Mesodermal cell (in vitro differentiated cells): ENCODE measurements around the gene ZNF710.
"Not testable (repeated sequence)": the region's sequence is repeated elsewhere in the genome, so short reads cannot be mapped to it uniquely, and the experiment has no call there.

Experiments used
- H3K27ac ChIP-seq: 2 replicates; pipeline ENCODE4 v1.7.0; 2013; ENCODE audit warnings: mild to moderate bottlenecking, low read depth, low read length, moderate library complexity; ENCODE audit not compliant: severe bottlenecking
- H3K36me3 ChIP-seq: 2 replicates; pipeline ENCODE4 v1.7.1; 2013; ENCODE audit warnings: mild to moderate bottlenecking, low read length, moderate library complexity; ENCODE audit not compliant: control insufficient read depth, insufficient read depth
- H3K4me1 ChIP-seq: one replicate; pipeline ENCODE4 v1.7.1; 2013; ENCODE audit warnings: mild to moderate bottlenecking, low read length; ENCODE audit not compliant: insufficient read depth, control insufficient read depth, poor library complexity, severe bottlenecking
- H3K4me3 ChIP-seq: 2 replicates; pipeline ENCODE4 v1.7.0; 2013; ENCODE audit warnings: low read length, control low read depth, mild to moderate bottlenecking; ENCODE audit not compliant: insufficient read depth, poor library complexity, severe bottlenecking; ENCODE audit errors: extremely low read depth
- H3K9me3 ChIP-seq: 2 replicates; pipeline ENCODE4 v1.7.1; 2013; ENCODE audit warnings: mild to moderate bottlenecking, low read length, moderate library complexity; ENCODE audit not compliant: control insufficient read depth
- WGBS, 2 experiments: methylation state at CpG; one replicate each; pipeline ENCODE4 v1.1.5; 2013; ENCODE audit warnings: missing lambda C conversion rate in 2 of 2; ENCODE audit not compliant: insufficient coverage in 2 of 2; 5-methylcytosine and 5-hydroxymethylcytosine counted together

ZNF710 gene

DNA sequence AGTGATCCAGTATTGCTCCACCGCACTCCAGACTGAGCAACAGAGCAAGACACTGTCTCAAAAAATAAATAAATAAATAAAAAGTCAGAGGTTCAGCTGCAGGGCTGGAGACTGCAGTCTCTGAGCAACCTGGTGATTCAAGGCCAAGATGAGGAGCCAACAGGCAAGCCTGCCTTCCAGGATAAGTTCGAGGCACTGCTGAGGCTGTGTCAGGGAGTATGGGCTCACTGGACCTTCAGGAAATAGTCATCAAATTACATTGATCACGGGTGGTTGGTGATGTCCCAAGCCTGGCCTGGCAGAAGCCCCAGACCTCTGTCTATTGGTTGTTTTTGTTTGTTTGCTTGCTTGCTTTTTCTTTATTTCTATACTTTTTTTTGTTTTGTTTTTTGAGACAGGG is 59.7 kb downstream of the ZNF710 start:
- WGBS, 2 experiments = 78 to 92% methylated on average over 2 of the region's 3 CpGs
- H3K4me1 ChIP-seq = peaks cover 61% of the 10 kb centered on the region
- no peaks in the 10 kb centered on the region for H3K36me3 ChIP-seq
- H3K9me3 ChIP-seq = no peaks in the 10 kb centered on the region
- H3K4me3 ChIP-seq = no peak overlapping the region
- H3K27ac ChIP-seq = no peak overlapping the region

GRCh38 chr15:90062023-90062442 is 60.9 kb downstream of the ZNF710 start:
- H3K9me3 ChIP-seq = no peaks in the 10 kb centered on the region
- peak overlapping the region; percentile 66 for H3K27ac ChIP-seq
- no peak overlapping the region for H3K4me3 ChIP-seq
- peaks cover 62% of the 10 kb centered on the region for H3K4me1 ChIP-seq
- peaks cover 1% of the 10 kb centered on the region for H3K36me3 ChIP-seq
- 19 to 36% methylated on average over 6 to 7 of the region's 8 CpGs for WGBS, 2 experiments

DNA sequence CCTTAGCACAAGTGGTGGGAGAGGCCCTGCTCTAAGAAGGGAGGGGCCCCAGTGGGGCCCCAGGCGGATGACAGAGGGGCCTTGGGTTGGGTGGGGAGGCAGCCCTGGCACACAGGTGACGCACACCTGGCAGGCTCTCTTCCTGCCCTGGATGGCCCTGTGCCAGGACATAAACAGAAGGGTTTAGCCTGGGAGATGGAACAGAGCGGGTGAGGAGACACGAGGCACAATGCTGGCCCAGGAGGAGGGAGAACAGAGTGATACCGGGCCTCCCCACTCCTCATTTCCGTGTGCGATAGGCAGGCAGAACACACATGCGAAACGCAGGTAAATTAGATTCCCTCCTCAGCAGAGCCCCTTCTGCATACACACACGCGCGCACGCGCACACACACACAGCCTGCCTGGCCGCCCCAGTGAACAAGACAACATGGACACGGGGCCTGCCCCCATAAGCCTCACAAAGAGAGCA is 61.4 kb downstream of the ZNF710 start:
- H3K27ac ChIP-seq = peak overlapping the region; percentile 55

GRCh38 chr15:90062973-90063769 is 62.0 kb downstream of the ZNF710 start:
- peaks cover 62% of the 10 kb centered on the region for H3K4me1 ChIP-seq
- peak overlapping the region; percentile 43 for H3K27ac ChIP-seq
- H3K4me3 ChIP-seq = no peak overlapping the region
- peaks cover 12% of the 10 kb centered on the region for H3K36me3 ChIP-seq
- 71 to 77% methylated on average over 13 to 17 of the region's 20 CpGs for WGBS, 2 experiments
- no peaks in the 10 kb centered on the region for H3K9me3 ChIP-seq

More for the DNA sequence above, 61.4 kb downstream of the ZNF710 start:
- H3K9me3 ChIP-seq = no peaks in the 10 kb centered on the region
- WGBS, 2 experiments = 76 to 78% methylated on average over 12 to 16 of the region's 16 CpGs
- no peak overlapping the region for H3K4me3 ChIP-seq
- H3K4me1 ChIP-seq = peaks cover 62% of the 10 kb centered on the region
- H3K36me3 ChIP-seq = peaks cover 6% of the 10 kb centered on the region

- 76 to 80% methylated on average over 7 of the region's 11 CpGs for WGBS, 2 experiments
- H3K27ac ChIP-seq = peak overlapping the region; percentile 16
- H3K4me3 ChIP-seq = no peak overlapping the region
Measured at GRCh38 chr15:90063770-90064247, 62.7 kb downstream of the ZNF710 start.

DNA sequence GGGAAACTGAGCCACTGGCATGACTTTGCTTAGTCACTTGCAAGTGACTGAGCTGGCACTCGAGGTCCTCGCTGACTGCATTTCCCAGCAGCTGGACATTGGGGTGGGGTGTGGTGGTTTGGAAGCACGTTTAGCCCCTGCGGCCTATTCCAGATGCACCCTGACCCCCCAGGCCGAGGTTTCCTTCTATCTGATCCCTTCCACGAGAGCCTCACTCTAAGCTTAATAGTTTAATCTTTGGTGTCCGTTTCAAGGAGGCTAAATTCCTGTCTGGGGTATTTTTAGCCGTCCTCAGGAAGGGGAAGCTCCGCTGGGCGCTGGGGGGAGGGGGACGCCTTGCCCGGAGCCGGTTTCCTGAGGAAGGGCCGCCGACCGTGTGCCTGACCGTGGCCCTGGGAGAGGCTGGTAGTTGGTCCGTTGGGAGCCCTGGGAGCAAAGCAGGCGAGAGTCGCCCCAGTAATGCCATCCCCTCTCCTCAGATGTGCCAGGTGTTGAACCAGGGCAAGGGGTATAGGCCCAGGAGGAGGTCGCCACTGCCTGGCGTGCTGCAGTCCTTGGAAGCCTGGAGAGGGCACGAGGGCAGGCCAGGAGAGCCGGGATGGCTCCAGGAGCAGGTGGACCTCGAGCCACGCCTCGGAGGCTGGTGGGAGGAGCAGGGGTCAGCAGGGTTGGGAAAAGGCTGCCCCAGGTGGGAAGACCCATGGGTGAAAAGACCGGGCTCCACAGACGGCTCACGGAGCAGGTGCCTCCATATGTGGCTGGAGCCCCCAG is 64.0 kb downstream of the ZNF710 start:
- peaks cover 51% of the 10 kb centered on the region for H3K4me1 ChIP-seq
- peaks cover 30% of the 10 kb centered on the region for H3K36me3 ChIP-seq
- H3K27ac ChIP-seq = peak overlapping the region; percentile 73
- 61 to 67% methylated on average over 20 of the region's 30 CpGs for WGBS, 2 experiments
- H3K9me3 ChIP-seq = no peaks in the 10 kb centered on the region
- H3K4me3 ChIP-seq = no peak overlapping the region

More at GRCh38 chr15:90063770-90064247, 62.7 kb downstream of the ZNF710 start:
- Histone ChIP-seq H3K9me3 (no peaks in the 10 kb centered on the region), H3K36me3 (peaks cover 19% of the 10 kb centered on the region), H3K4me1 (peaks cover 61% of the 10 kb centered on the region)

GRCh38 chr15:90065682-90066049 is 64.5 kb downstream of the ZNF710 start:
- 88 to 91% methylated on average over 3 to 6 of the region's 7 CpGs for WGBS, 2 experiments
- Histone ChIP-seq H3K36me3 (peaks cover 31% of the 10 kb centered on the region), H3K4me3 (no peak overlapping the region), H3K4me1 (peaks cover 50% of the 10 kb centered on the region), H3K27ac (no peak overlapping the region), H3K9me3 (no peaks in the 10 kb centered on the region)

- Histone ChIP-seq H3K9me3 (no peaks in the 10 kb centered on the region), H3K4me3 (no peak overlapping the region), H3K27ac (no peak overlapping the region), H3K36me3 (peaks cover 39% of the 10 kb centered on the region), H3K4me1 (peaks cover 35% of the 10 kb centered on the region)
- WGBS, 2 experiments = 95 to 97% methylated on average over 49 to 55 of the region's 55 CpGs
Measured at GRCh38 chr15:90067181-90067952, 66.2 kb downstream of the ZNF710 start.

GRCh38 chr15:90067953-90068606 is 67.0 kb downstream of the ZNF710 start:
- Histone ChIP-seq H3K4me3 (no peak overlapping the region), H3K27ac (no peak overlapping the region)
- 96 to 97% methylated on average over 33 to 36 of the region's 37 CpGs for WGBS, 2 experiments

DNA sequence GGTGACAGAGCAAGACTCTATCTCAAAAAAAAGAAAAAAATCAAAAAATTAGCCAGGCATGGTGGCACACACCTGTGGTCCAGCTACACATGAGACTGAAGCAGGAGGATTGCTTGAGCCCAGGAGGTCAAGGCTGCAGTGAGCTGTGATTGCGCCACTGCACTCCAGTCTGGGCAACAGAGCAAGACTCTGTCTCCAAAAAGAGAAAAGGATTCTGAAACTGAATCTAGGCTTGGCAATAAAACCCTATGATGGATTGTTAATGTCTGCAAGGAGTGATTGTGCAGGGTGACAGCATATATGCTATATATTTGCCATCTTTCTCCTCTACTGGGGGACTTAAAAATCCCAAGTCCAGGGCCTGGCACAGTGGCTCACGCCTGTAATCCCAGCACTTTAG is 69.5 kb downstream of the ZNF710 start:
- WGBS, 2 experiments = 100% methylated on average over 2 of the region's 2 CpGs
- not testable (repeated sequence) for H3K9me3 ChIP-seq
- peaks cover 65% of the 10 kb centered on the region for H3K36me3 ChIP-seq

More at GRCh38 chr15:90067953-90068606, 67.0 kb downstream of the ZNF710 start:
- Histone ChIP-seq H3K9me3 (no peaks in the 10 kb centered on the region), H3K36me3 (peaks cover 46% of the 10 kb centered on the region), H3K4me1 (peaks cover 28% of the 10 kb centered on the region)

More for the DNA sequence above, 69.5 kb downstream of the ZNF710 start:
- not testable (repeated sequence) for H3K4me1 ChIP-seq, H3K4me3 ChIP-seq, H3K27ac ChIP-seq
